ENCODE results near the gene NUP214. TPM values are rescaled to one million over a fixed set of nuclear protein-coding genes. Genes with fewer than 3 reads are reported as not detected.
"Not testable (repeated sequence)": the region's sequence is repeated elsewhere in the genome, so short reads cannot be mapped to it uniquely, and the experiment has no call there.

NUP214 gene
- total RNA-seq, 2 donors from 2014 or later: 66.2 to 121 TPM

- not testable (repeated sequence) for H3K27me3 Mint-ChIP-seq; H3K4me1 Mint-ChIP-seq (ENCODE audit: low read depth in 2 of 2); H3K9me3 Mint-ChIP-seq; DNase-seq (ENCODE audit: low spot score); H3K27ac Mint-ChIP-seq; ATAC-seq; H3K4me3 Mint-ChIP-seq
- H3K36me3 Mint-ChIP-seq: peaks cover 39% of the 10 kb centered on the region
Measured at GRCh38 chr9:131191032-131191431, 65.6 kb downstream of the NUP214 start.

DNA sequence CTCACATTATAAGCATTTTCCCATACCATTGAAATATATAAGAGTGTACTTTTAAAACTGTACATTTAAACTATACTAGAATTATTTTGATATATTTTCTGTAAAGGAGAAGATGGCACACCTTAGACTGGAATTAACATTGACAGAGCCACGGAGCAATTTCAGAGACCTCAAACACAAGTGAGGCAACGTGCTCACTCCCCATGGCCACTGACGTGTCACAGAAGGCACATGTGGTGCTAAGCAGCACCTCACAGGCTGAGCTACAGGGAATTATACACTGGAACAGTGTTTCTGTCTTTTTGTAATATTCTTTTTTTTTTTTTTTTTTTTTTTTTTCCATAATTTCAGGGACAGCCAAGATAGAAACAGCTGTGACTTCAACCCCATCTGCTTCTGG lies 66.5 kb downstream of the NUP214 start:
- ATAC-seq (no peak), DNase-seq (ENCODE audit: low spot score) (no peak)
- no peak overlapping the region for H3K27ac Mint-ChIP-seq
- H3K36me3 Mint-ChIP-seq: peaks cover 31% of the 10 kb centered on the region
- no peaks in the 10 kb centered on the region for H3K9me3 Mint-ChIP-seq
- no peak overlapping the region for H3K4me3 Mint-ChIP-seq
- no peaks in the 10 kb centered on the region for H3K27me3 Mint-ChIP-seq
- H3K4me1 Mint-ChIP-seq (ENCODE audit: low read depth in 2 of 2): peaks cover 0 to 3% of the 10 kb centered on the region in 2 donors

DNA sequence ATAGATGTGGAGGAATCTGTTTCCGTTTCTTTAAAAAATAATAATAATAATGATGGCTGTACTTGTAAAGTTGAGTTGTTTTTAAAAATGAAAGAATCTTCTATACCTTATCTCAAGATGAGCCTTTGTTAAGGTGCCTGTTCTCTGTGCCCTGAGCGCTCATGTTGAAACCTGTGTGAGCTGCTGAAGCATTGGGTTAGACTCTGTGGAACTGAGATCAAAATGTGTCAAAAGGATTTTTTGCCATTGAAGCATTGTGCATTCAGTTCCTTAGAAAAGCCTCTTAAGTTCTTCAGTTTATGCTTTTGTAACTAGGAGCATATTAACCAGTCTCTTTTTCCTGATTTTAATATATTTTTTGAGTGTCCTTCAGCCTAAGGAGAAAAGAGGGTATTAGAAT lies 67.7 kb downstream of the NUP214 start:
- DNase-seq (ENCODE audit: low spot score) (no peak), ATAC-seq (no peak)
- Mint-ChIP-seq H3K4me3 (no peak overlapping the region), H3K4me1 (ENCODE audit: low read depth in 2 of 2) (peaks cover 3% of the 10 kb centered on the region in 2 donors), H3K27me3 (no peaks in the 10 kb centered on the region), H3K36me3 (peaks cover 41% of the 10 kb centered on the region), H3K27ac (no peak overlapping the region), H3K9me3 (no peaks in the 10 kb centered on the region)

- no peak overlapping the region for H3K27ac Mint-ChIP-seq
- H3K27me3 Mint-ChIP-seq: no peaks in the 10 kb centered on the region
- no peaks in the 10 kb centered on the region for H3K9me3 Mint-ChIP-seq
- ATAC-seq (no peak), DNase-seq (ENCODE audit: low spot score) (no peak)
- H3K4me1 Mint-ChIP-seq (ENCODE audit: low read depth in 2 of 2): peaks cover 3% of the 10 kb centered on the region in 2 donors
- H3K36me3 Mint-ChIP-seq: peaks cover 27% of the 10 kb centered on the region
- H3K4me3 Mint-ChIP-seq: no peak overlapping the region
Measured at GRCh38 chr9:131194762-131195161, 69.4 kb downstream of the NUP214 start.

- peaks cover 0 to 3% of the 10 kb centered on the region in 2 donors for H3K4me1 Mint-ChIP-seq (ENCODE audit: low read depth in 2 of 2)
- H3K27ac Mint-ChIP-seq: no peak overlapping the region
- no peak overlapping the region for H3K4me3 Mint-ChIP-seq
- no peaks in the 10 kb centered on the region for H3K9me3 Mint-ChIP-seq
- peaks cover 28% of the 10 kb centered on the region for H3K36me3 Mint-ChIP-seq
- no peak for DNase-seq (ENCODE audit: low spot score)
- ATAC-seq: no peak
- no peaks in the 10 kb centered on the region for H3K27me3 Mint-ChIP-seq
Measured at GRCh38 chr9:131197160-131197911, 72.0 kb downstream of the NUP214 start.

GRCh38 chr9:131198041-131198715 lies 72.8 kb downstream of the NUP214 start:
- no peak overlapping the region for H3K4me3 Mint-ChIP-seq
- no peaks in the 10 kb centered on the region for H3K9me3 Mint-ChIP-seq
- H3K27me3 Mint-ChIP-seq: no peaks in the 10 kb centered on the region
- peaks cover 0 to 3% of the 10 kb centered on the region in 2 donors for H3K4me1 Mint-ChIP-seq (ENCODE audit: low read depth in 2 of 2)
- H3K36me3 Mint-ChIP-seq: peaks cover 25% of the 10 kb centered on the region
- ATAC-seq: no peak
- H3K27ac Mint-ChIP-seq: no peak overlapping the region
- DNase-seq (ENCODE audit: low spot score): no peak

GRCh38 chr9:131201856-131202255 lies 76.5 kb downstream of the NUP214 start:
- peaks cover 35% of the 10 kb centered on the region for H3K36me3 Mint-ChIP-seq
- H3K4me3 Mint-ChIP-seq: no peak overlapping the region
- DNase-seq (ENCODE audit: low spot score) (no peak), ATAC-seq (no peak)
- H3K4me1 Mint-ChIP-seq (ENCODE audit: low read depth in 2 of 2): peaks cover 0 to 3% of the 10 kb centered on the region in 2 donors
- H3K27me3 Mint-ChIP-seq: no peaks in the 10 kb centered on the region
- no peaks in the 10 kb centered on the region for H3K9me3 Mint-ChIP-seq
- H3K27ac Mint-ChIP-seq: no peak overlapping the region

DNA sequence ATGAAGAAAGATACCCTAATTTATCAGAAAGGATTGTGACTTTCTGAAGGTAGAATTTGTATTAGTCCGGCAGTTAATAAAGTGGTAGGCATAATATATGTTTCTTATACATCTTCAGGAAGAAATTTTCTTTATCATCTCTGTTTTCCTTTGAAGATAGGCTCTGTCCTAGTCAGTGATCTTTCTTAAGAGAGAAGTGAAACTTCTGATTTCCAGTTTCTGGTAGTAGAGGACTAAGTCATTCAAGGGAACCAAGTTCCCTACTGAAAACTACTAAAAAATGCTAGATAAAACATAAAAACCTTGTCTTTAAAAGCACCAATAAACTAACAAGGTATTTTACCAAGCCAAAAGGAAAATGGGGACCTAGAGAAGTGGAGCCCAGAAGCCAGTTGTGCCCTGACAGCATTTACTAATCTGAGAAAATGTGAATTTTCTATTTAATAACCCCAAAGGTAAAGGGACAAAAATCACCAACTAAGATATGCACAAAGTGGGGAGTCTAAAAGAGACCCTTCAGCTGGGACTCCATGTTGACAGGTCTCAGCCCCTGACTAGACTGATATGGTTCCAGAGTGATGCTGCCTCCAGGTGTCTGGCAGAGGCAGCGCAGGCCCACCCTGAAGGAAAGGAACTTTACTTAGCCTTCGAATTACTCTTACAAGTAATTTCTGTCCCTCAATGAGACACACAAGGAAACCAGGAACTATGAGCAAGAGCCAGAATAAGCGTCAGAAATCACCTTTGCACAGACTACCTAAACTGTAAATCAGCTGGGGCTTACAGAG lies 78.2 kb downstream of the NUP214 start:
- DNase-seq (ENCODE audit: low spot score) (no peak), ATAC-seq (no peak)
- Mint-ChIP-seq H3K4me3 (no peak overlapping the region), H3K4me1 (ENCODE audit: low read depth in 2 of 2) (no peaks in the 10 kb centered on the region), H3K9me3 (no peaks in the 10 kb centered on the region), H3K27ac (no peak overlapping the region), H3K36me3 (peaks cover 36% of the 10 kb centered on the region), H3K27me3 (no peaks in the 10 kb centered on the region)

DNA sequence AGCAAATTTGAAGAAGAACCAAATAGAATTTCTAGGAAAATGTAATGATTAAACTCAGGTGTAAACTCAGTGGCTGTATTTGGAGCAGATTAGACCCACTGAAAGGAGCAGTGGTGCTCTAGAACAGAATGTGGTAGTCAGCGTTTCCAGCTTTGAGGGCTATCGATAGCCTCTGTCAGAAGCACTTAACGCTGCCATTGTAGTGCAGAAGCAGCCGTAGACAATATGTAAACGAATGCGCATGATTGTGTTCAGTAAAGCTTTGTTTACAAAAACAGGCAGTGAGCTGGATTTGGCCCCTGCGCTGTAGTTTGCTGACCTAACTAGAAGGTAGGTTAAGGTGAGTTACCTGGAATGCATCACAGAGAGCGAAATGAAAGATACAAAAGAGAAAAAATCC lies 78.9 kb downstream of the NUP214 start:
- Mint-ChIP-seq H3K27me3 (no peaks in the 10 kb centered on the region), H3K4me1 (ENCODE audit: low read depth in 2 of 2) (no peaks in the 10 kb centered on the region), H3K27ac (no peak overlapping the region), H3K9me3 (no peaks in the 10 kb centered on the region), H3K4me3 (no peak overlapping the region), H3K36me3 (peaks cover 36% of the 10 kb centered on the region)
- no peak for DNase-seq (ENCODE audit: low spot score)
- ATAC-seq: no peak

DNA sequence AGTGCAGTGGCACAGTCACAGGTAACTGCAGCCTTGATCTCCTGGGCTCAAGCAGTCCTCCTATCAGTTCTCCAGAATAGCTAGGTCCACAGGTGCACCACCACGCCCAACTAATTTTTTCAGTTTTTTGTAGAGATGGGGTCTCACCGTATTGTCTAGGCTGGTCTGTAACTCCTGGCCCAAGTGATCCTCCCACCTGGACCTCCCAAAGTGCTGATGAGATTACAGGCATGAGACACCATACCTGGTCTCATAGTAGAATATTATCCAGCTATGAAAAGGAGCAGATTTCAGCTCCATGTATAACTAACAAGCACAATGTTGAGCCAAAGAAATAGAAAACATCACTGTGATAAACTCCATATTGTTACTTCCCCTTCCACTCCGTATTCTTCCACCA lies 81.1 kb downstream of the NUP214 start:
- ATAC-seq (no peak), DNase-seq (ENCODE audit: low spot score) (no peak)
- Mint-ChIP-seq H3K4me3 (no peak overlapping the region), H3K27me3 (no peaks in the 10 kb centered on the region), H3K36me3 (peaks cover 50% of the 10 kb centered on the region), H3K4me1 (ENCODE audit: low read depth in 2 of 2) (no peaks in the 10 kb centered on the region), H3K27ac (no peak overlapping the region), H3K9me3 (peaks cover 2% of the 10 kb centered on the region)

DNA sequence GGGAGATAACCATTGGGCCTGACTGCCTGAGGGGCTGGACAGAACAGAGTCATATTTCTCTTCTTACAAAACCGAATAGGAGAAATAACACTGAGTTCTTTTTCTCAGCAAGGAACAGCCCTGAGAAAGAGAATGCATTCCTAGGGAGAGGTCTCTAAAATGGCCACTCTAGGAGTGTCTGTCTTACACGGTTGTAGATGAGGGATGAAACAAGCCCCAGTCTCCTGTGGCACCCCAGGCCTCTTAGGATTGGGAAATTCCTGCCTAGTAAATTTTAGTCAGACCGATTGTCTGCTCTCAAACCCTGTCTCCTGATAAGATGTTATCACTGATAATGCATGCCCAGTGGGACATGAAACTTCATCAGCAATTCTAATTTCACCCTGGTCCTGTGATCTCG lies 86.5 kb downstream of the NUP214 start:
- DNase-seq (ENCODE audit: low spot score); H3K9me3 Mint-ChIP-seq; H3K27me3 Mint-ChIP-seq; H3K27ac Mint-ChIP-seq; ATAC-seq; H3K4me3 Mint-ChIP-seq; H3K4me1 Mint-ChIP-seq (ENCODE audit: low read depth in 2 of 2): not testable (repeated sequence)
- peaks cover 43% of the 10 kb centered on the region for H3K36me3 Mint-ChIP-seq

DNA sequence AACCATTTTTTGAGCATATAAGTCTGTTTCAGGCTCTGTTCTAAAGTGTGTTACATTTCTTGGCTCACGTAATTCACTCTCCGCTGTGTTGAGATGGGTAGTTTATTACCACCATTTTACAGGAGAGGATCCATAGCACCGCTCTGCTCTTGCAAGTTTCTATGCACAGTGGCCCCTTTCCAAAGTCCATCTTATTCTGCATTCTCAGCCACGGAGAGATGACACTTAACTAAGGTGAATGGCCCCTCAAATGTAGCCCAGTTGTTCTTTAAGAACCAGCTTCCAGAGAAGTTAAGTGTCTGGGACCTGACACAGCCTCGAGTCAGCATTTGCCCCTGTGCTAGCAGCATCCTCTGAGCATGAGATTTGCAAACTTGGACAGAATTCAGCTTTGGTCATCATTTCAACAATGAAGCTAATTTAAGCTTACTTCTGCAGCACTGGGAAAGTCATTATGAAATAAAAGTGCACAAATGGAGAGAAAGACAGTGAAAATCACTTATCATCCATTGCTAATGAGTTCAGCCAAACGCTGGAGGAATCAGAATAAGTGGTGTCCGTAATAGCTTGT lies 89.0 kb downstream of the NUP214 start:
- peaks cover 31% of the 10 kb centered on the region for H3K36me3 Mint-ChIP-seq
- no peaks in the 10 kb centered on the region for H3K27me3 Mint-ChIP-seq

DNA sequence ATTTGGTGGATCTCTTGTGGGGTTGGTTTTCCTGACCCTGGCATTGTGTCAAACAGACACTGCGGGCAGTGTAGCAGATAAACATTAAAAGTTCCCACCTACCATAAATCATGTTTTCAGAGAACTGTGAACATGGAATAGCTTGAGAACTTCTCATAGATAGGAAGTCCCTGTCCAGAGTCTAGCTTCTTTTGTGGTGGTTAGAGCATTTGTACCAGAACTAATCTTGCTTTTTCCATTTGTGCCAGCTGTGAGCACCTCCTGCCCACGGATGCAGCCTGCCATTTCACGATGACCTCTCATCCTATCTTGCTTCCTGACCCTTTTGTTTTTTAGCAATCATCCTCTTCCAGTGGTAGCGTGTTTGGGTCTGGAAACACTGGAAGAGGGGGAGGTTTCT lies 89.5 kb downstream of the NUP214 start:
- Mint-ChIP-seq H3K27me3 (no peaks in the 10 kb centered on the region), H3K36me3 (peaks cover 28% of the 10 kb centered on the region), H3K4me3 (no peak overlapping the region), H3K27ac (no peak overlapping the region), H3K4me1 (ENCODE audit: low read depth in 2 of 2) (peaks cover 0 to 15% of the 10 kb centered on the region in 2 donors), H3K9me3 (peaks cover 5% of the 10 kb centered on the region)
- DNase-seq (ENCODE audit: low spot score) (no peak), ATAC-seq (no peak)

More for the DNA sequence above, 89.0 kb downstream of the NUP214 start:
- Mint-ChIP-seq H3K27ac (no peak overlapping the region), H3K4me3 (no peak overlapping the region), H3K9me3 (peaks cover 5% of the 10 kb centered on the region), H3K4me1 (ENCODE audit: low read depth in 2 of 2) (peaks cover 0 to 15% of the 10 kb centered on the region in 2 donors)
- ATAC-seq: no peak
- no peak for DNase-seq (ENCODE audit: low spot score)

DNA sequence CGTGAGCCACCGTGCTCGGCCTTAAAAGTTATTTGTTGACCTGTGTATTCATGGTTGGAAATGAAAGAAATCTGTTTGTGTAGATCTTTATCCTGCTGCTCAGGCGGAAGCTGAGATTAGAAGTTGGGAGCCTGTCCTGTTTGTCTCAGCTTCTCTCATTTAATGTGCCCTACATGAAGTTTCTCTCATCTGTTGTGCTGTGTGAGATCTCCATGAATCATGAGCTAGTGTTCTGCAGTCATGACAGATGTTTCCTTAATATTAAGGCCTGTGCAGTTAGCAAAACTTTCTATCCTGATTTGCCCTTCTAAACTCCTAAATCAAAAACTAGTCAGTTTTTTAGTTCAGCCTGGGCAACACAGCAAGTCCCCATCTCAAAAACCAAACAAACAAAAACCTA lies 91.4 kb downstream of the NUP214 start:
- DNase-seq (ENCODE audit: low spot score) (no peak), ATAC-seq (no peak)
- no peak overlapping the region for H3K4me3 Mint-ChIP-seq
- peaks cover 0 to 15% of the 10 kb centered on the region in 2 donors for H3K4me1 Mint-ChIP-seq (ENCODE audit: low read depth in 2 of 2)
- H3K9me3 Mint-ChIP-seq: no peaks in the 10 kb centered on the region
- H3K27me3 Mint-ChIP-seq: no peaks in the 10 kb centered on the region
- H3K36me3 Mint-ChIP-seq: peaks cover 9% of the 10 kb centered on the region
- H3K27ac Mint-ChIP-seq: no peak overlapping the region
